Endothelial cell (in vitro differentiated cells): ENCODE data around the gene TAF11L8. TPM values are rescaled to one million over a fixed set of nuclear protein-coding genes. Genes with fewer than 3 reads are reported as not detected.
"Not testable (repeated sequence)": the region's sequence is repeated elsewhere in the genome, so short reads cannot be mapped to it uniquely, and the experiment has no call there.

Experiments
- DNase-seq: peaks from one replicate; pipeline ENCODE4 v3.0.0; 2021; ENCODE audit warnings: low spot score
- H3K27ac Mint-ChIP-seq: one replicate; pipeline ENCODE4 v1.8.0; 2021; ENCODE audit warnings: mixed read lengths, inconsistent platforms; ENCODE audit not compliant: unreplicated experiment
- H3K27me3 Mint-ChIP-seq: one replicate; pipeline ENCODE4 v1.8.0; 2021; ENCODE audit warnings: mild to moderate bottlenecking, moderate library complexity, mixed read lengths, inconsistent platforms; ENCODE audit not compliant: unreplicated experiment
- H3K36me3 Mint-ChIP-seq: one replicate; pipeline ENCODE4 v1.8.0; 2021; ENCODE audit warnings: mild to moderate bottlenecking, low read depth, mixed read lengths, inconsistent platforms; ENCODE audit not compliant: unreplicated experiment
- H3K4me1 Mint-ChIP-seq: one replicate; pipeline ENCODE4 v1.8.0; 2021; ENCODE audit warnings: mild to moderate bottlenecking, mixed read lengths, inconsistent platforms; ENCODE audit not compliant: unreplicated experiment
- H3K4me3 Mint-ChIP-seq: one replicate; pipeline ENCODE4 v1.8.0; 2021; ENCODE audit warnings: mild to moderate bottlenecking, mixed read lengths, inconsistent platforms; ENCODE audit not compliant: unreplicated experiment
- H3K9me3 Mint-ChIP-seq: one replicate; pipeline ENCODE4 v1.8.0; 2021; ENCODE audit warnings: mixed read lengths, inconsistent platforms; ENCODE audit not compliant: unreplicated experiment
- long read RNA-seq: library from polyadenylated mRNA; unstranded; transcript quantifications from one replicate; pipeline ENCODE4 v2.0.0, GENCODE V29; 2020; ENCODE audit not compliant: unreplicated experiment
- total RNA-seq: library from RNA; stranded (reverse); fragmentation: NEBNext Ultra II Directional; extraction: Animal tissue kit (Norgen Biotek cat#: 25700); gene quantifications from one replicate; pipeline ENCODE4 v1.2.1, GENCODE V29; 2021; ENCODE audit not compliant: unreplicated experiment
- TF ChIP-seq, protein P1 (sequence below): fragments of 200-600 bp; sonication (generic); IDR thresholded peaks from one replicate; pipeline ENCODE4 v1.5.0; 2021; ENCODE audit warnings: antibody characterized with exemption; ENCODE audit not compliant: unreplicated experiment

Gene TAF11L8
- total RNA-seq: not detected
- long read RNA-seq: 0 reads

DNA sequence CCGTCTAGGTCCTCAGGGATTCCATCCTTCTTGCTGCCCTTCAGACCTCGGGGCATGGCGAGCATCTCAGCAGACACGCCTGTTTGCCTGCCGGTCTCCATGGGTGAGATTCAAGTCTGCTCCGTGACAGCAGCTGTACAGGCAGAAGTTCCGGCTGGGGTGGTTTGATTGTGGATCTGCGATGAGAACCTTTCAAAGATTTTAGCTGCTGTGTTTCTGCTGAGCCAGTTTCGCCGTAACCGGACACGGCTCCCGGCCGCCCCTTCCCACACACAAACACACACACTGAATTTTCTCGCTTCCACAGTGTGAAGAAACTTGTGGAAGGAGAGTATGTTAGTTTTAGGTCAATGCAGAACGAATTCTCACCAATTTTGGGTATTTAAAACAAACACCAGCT is at the start of gene TAF11L8:
Gene TAF11L8, minus strand, starts transcription at position 101 of the 400 bp plus-strand sequence.
- H3K9me3 Mint-ChIP-seq, H3K36me3 Mint-ChIP-seq, DNase-seq, H3K27ac Mint-ChIP-seq, H3K27me3 Mint-ChIP-seq, H3K4me3 Mint-ChIP-seq, H3K4me1 Mint-ChIP-seq: not testable (repeated sequence)

DNA sequence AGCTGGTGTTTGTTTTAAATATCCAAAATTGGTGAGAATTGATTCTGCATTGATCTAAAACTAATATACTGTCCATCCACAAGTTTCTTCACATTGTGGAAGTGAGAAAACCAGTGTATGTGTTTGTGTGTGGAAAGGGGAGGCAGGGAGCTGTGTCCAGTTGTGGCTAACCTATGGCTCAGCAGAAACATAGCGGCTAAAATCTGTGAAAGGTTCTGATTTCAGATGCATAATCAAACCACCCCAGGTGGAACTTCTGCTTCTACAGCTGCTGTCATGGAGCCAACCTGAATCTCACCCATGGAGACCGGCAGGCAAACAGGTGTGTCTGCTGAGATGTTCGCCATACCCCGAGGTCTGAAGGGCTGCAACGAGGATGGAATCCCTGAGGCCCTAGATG is 43.4 kb upstream of the TAF11L8 start, which contains the start of gene TAF11L14:
Gene TAF11L14, plus strand, starts transcription at position 301 of the 400 bp plus-strand sequence.
- no peak within 1 kb of the TSS for H3K27ac Mint-ChIP-seq
- no peaks in the 10 kb centered on the region for H3K4me1 Mint-ChIP-seq
- no peaks in the 10 kb centered on the region for H3K27me3 Mint-ChIP-seq
- TF ChIP-seq, protein P1, sequence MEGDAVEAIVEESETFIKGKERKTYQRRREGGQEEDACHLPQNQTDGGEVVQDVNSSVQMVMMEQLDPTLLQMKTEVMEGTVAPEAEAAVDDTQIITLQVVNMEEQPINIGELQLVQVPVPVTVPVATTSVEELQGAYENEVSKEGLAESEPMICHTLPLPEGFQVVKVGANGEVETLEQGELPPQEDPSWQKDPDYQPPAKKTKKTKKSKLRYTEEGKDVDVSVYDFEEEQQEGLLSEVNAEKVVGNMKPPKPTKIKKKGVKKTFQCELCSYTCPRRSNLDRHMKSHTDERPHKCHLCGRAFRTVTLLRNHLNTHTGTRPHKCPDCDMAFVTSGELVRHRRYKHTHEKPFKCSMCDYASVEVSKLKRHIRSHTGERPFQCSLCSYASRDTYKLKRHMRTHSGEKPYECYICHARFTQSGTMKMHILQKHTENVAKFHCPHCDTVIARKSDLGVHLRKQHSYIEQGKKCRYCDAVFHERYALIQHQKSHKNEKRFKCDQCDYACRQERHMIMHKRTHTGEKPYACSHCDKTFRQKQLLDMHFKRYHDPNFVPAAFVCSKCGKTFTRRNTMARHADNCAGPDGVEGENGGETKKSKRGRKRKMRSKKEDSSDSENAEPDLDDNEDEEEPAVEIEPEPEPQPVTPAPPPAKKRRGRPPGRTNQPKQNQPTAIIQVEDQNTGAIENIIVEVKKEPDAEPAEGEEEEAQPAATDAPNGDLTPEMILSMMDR: no peak
- DNase-seq: no peak
- no peaks in the 10 kb centered on the region for H3K36me3 Mint-ChIP-seq
- H3K9me3 Mint-ChIP-seq: no peaks in the 10 kb centered on the region
- H3K4me3 Mint-ChIP-seq: no peak within 1 kb of the TSS

DNA sequence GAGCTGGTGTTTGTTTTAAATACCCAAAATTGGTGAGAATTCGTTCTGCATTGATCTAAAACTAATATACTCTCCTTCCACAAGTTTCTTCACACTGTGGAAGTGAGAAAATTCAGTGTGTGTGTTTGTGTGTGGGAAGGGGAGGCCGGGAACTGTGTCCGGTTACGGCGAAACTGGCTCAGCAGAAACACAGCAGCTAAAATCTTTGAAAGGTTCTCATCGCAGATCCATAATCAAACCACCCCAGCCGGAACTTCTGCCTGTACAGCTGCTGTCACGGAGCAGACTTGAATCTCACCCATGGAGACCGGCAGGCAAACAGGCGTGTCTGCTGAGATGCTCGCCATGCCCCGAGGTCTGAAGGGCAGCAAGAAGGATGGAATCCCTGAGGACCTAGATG is 41.0 kb upstream of the TAF11L8 start, which contains the start of gene TAF11L13:
Gene TAF11L13, plus strand, starts transcription at position 301 of the 400 bp plus-strand sequence.
- not testable (repeated sequence) for H3K27me3 Mint-ChIP-seq, H3K9me3 Mint-ChIP-seq, H3K27ac Mint-ChIP-seq, H3K4me1 Mint-ChIP-seq, H3K36me3 Mint-ChIP-seq, H3K4me3 Mint-ChIP-seq, DNase-seq

DNA sequence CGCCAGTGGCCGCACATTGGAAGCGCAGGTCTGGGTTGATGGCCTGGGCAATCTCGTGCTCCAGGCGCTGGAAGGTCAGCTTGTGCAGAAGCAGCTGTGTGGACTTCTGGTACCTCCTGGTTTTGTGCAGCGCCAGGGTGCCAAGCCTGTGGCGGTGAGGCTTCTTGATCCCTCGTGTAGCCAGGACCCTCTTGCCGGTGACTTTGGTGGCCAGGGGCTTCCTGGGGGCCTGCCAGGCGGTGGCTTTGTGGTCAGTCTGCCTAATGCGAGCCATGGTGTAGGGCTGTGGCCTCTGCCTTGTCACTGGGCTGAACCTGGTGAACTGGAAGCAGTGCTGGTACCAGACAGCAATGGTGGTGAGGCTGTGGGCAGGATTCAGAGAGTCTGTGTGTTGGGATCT is 34.9 kb upstream of the TAF11L8 start:
- Mint-ChIP-seq H3K4me3 (no peak overlapping the region), H3K9me3 (no peaks in the 10 kb centered on the region), H3K36me3 (no peaks in the 10 kb centered on the region), H3K4me1 (no peaks in the 10 kb centered on the region), H3K27me3 (no peaks in the 10 kb centered on the region), H3K27ac (no peak overlapping the region)
- TF ChIP-seq, protein P1: no peak
- no peak for DNase-seq

DNA sequence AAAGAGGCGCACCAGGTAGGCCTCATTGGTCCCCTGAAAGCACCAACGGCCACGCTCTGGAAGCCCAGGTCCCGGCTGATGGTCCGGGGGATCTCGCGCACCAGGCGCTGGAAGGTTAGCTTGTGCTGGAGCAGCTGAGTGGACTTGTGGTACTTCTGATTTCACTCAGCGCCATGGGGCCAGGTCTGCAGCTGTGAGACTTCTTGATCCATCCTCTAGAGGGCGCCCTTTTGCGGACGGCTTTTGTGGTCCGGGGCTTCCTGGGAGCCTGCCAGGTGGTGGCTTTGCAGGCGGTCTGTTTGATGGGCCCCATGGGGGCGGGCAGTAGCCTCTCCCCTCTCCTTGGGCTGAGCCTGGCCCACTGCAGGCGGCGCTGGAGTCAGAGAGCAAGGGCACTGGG is 29.9 kb upstream of the TAF11L8 start:
- no peaks in the 10 kb centered on the region for H3K9me3 Mint-ChIP-seq
- no peaks in the 10 kb centered on the region for H3K36me3 Mint-ChIP-seq
- no peak overlapping the region for H3K27ac Mint-ChIP-seq
- no peak overlapping the region for H3K4me3 Mint-ChIP-seq
- H3K27me3 Mint-ChIP-seq: no peaks in the 10 kb centered on the region
- no peaks in the 10 kb centered on the region for H3K4me1 Mint-ChIP-seq
- TF ChIP-seq, protein P1: peak; percentile 61
- no peak for DNase-seq

DNA sequence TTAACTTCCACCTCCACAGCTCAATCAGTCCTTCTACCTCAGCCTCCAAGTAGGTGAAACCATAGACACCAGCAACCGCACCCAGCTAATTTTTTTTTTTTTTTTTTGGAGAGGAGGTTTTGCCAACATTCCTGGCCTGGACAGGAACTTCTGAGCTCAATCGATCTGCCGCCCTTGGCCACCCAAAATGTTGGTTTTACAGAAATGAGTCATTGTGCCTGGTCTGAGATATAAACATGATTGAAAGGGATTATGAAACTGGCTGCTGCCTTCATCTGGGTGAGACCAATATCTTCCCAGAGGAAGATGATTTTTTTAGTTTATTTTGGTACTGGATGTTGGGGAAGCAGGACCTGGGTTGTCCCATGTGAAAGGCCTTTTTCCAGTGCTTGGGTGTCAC is 28.6 kb upstream of the TAF11L8 start:
- Mint-ChIP-seq H3K36me3 (no peaks in the 10 kb centered on the region), H3K9me3 (no peaks in the 10 kb centered on the region), H3K4me1 (no peaks in the 10 kb centered on the region), H3K27ac (no peak overlapping the region), H3K27me3 (no peaks in the 10 kb centered on the region), H3K4me3 (no peak overlapping the region)
- no peak for DNase-seq
- TF ChIP-seq, protein P1: no peak
